Measurements from ENCODE around the gene AP5Z1.

AP5Z1 gene

GRCh38 chr7:4772306-4772705, 3.1 kb upstream of the AP5Z1 start:
- no peak for DNase-seq (ENCODE audit: low read depth)
- TF ChIP-seq CTCF (IDR thresholded peaks at IDR 0.05; ENCODE audit: low read length, missing control alignments) = no peak
- no peak overlapping the region for H3K4me3 ChIP-seq (replicated peaks; ENCODE audit: low read depth, low read length)

- no peak for DNase-seq (ENCODE audit: low read depth)
- no peak overlapping the region for H3K4me3 ChIP-seq (replicated peaks; ENCODE audit: low read depth, low read length)
- TF ChIP-seq CTCF (IDR thresholded peaks at IDR 0.05; ENCODE audit: low read length, missing control alignments) = no peak
These were observed 1.4 kb upstream of the AP5Z1 start for GRCh38 chr7:4774007-4774406.

- TF ChIP-seq CTCF (IDR thresholded peaks at IDR 0.05; ENCODE audit: low read length, missing control alignments) = no peak
- DNase-seq (ENCODE audit: low read depth) = peak; percentile 76
- H3K4me3 ChIP-seq (replicated peaks; ENCODE audit: low read depth, low read length) = peak overlapping the region; percentile 99
These were observed 669 bp upstream of the AP5Z1 start for GRCh38 chr7:4774658-4775249.

- H3K4me3 ChIP-seq (replicated peaks; ENCODE audit: low read depth, low read length) = peak overlapping the region; percentile 99
- TF ChIP-seq CTCF (IDR thresholded peaks at IDR 0.05; ENCODE audit: low read length, missing control alignments) = no peak
- DNase-seq (ENCODE audit: low read depth) = peak; percentile 72
These were observed 613 bp downstream of the AP5Z1 start for GRCh38 chr7:4775848-4776623.

- no peak for DNase-seq (ENCODE audit: low read depth)
- H3K4me3 ChIP-seq (replicated peaks; ENCODE audit: low read depth, low read length) = no peak overlapping the region
- TF ChIP-seq CTCF (IDR thresholded peaks at IDR 0.05; ENCODE audit: low read length, missing control alignments) = no peak
These were observed 3.7 kb downstream of the AP5Z1 start for GRCh38 chr7:4779118-4779517.

GRCh38 chr7:4781366-4782069, 6.1 kb downstream of the AP5Z1 start:
- no peak for TF ChIP-seq CTCF (IDR thresholded peaks at IDR 0.05; ENCODE audit: low read length, missing control alignments)
- no peak overlapping the region for H3K4me3 ChIP-seq (replicated peaks; ENCODE audit: low read depth, low read length)
- DNase-seq (ENCODE audit: low read depth) = no peak
